B cell (primary cell): ENCODE data around the gene TNFRSF25.

ENCODE experiments used
- EZH2 ChIP-seq: IDR thresholded peaks from 2 replicates; pipeline ENCODE4 v1.6.1; 2012; ENCODE audit warnings: borderline replicate concordance, low read depth, mild to moderate bottlenecking, moderate library complexity, low read length; ENCODE audit not compliant: insufficient read depth, poor library complexity, severe bottlenecking
- TF ChIP-seq, protein P1 (sequence below): fragments of 200-600 bp; IDR thresholded peaks from one replicate; pipeline ENCODE4 v1.8.0; 2022; ENCODE audit warnings: antibody characterized with exemption, mild to moderate bottlenecking

DNA sequence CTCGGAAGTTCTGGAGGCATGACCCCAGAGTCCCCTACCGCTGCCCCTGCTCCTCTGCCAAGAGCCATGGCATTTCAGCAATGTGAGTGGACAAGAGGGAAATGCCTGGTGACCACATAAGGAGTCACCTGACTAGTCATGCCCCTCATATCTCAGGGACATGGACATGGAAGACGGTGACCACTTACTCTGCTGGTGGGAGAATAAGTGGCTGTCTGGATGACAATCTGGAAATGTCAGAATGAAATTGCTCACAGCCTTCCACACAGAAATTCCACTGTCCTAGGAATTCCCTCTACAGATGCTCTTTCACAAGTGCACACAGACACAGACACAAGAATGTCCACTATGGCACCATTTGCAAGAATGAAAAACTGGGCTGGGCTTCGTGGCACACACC lies 49.8 kb upstream of the TNFRSF25 start:
- TF ChIP-seq, protein P1, sequence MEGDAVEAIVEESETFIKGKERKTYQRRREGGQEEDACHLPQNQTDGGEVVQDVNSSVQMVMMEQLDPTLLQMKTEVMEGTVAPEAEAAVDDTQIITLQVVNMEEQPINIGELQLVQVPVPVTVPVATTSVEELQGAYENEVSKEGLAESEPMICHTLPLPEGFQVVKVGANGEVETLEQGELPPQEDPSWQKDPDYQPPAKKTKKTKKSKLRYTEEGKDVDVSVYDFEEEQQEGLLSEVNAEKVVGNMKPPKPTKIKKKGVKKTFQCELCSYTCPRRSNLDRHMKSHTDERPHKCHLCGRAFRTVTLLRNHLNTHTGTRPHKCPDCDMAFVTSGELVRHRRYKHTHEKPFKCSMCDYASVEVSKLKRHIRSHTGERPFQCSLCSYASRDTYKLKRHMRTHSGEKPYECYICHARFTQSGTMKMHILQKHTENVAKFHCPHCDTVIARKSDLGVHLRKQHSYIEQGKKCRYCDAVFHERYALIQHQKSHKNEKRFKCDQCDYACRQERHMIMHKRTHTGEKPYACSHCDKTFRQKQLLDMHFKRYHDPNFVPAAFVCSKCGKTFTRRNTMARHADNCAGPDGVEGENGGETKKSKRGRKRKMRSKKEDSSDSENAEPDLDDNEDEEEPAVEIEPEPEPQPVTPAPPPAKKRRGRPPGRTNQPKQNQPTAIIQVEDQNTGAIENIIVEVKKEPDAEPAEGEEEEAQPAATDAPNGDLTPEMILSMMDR: no peak
- no peak for TF ChIP-seq EZH2
